ENCODE measurements around the gene UBE2H. TPM values are rescaled to one million over a fixed set of nuclear protein-coding genes. Genes with fewer than 3 reads are reported as not detected.
A peak's percentile ranks its signal among the peaks of the same experiment; 100 is the strongest.
"Not testable (repeated sequence)": the region's sequence is repeated elsewhere in the genome, so short reads cannot be mapped to it uniquely, and the experiment has no call there.

UBE2H gene
- total RNA-seq, 4 donors from 2014 or later: 57.2 to 92.6 (median 85.7) TPM

DNA sequence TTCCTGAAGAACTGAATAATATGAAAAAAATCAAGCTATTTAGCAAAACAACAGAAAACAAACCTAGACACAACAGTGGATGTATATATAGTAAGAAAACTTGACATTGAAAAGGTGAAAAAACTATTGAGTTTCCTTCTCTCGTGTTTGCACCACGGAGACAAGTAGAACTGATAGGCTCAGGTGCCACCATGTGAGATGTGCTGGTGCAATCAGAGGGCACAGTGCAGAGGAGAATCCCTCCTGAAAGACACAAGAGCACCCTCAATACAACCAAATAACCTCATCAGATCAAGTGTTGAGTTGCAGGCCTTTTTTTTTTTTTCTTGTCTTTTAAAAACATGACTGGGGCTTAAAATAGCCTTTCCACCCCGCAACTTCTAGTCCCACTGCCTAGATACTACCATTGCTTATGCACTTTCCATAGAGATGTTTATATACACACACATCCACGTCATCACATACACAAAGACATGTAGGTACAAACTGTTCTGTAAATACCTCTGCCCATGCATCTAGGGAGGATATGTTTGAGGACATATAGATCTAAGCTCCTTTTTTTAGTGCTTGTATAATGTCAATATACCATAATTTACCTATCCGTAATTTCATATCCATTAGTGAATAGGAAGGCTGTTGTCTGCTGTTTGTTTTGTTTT is 54.1 kb downstream of the UBE2H start:
- DNase-seq (ENCODE audit: low spot score) (no peak), ATAC-seq (ENCODE audit: low FRiP score) (no peak)
- TF ChIP-seq, protein P1, sequence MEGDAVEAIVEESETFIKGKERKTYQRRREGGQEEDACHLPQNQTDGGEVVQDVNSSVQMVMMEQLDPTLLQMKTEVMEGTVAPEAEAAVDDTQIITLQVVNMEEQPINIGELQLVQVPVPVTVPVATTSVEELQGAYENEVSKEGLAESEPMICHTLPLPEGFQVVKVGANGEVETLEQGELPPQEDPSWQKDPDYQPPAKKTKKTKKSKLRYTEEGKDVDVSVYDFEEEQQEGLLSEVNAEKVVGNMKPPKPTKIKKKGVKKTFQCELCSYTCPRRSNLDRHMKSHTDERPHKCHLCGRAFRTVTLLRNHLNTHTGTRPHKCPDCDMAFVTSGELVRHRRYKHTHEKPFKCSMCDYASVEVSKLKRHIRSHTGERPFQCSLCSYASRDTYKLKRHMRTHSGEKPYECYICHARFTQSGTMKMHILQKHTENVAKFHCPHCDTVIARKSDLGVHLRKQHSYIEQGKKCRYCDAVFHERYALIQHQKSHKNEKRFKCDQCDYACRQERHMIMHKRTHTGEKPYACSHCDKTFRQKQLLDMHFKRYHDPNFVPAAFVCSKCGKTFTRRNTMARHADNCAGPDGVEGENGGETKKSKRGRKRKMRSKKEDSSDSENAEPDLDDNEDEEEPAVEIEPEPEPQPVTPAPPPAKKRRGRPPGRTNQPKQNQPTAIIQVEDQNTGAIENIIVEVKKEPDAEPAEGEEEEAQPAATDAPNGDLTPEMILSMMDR (IDR thresholded peaks at IDR 0.05): no peak

DNA sequence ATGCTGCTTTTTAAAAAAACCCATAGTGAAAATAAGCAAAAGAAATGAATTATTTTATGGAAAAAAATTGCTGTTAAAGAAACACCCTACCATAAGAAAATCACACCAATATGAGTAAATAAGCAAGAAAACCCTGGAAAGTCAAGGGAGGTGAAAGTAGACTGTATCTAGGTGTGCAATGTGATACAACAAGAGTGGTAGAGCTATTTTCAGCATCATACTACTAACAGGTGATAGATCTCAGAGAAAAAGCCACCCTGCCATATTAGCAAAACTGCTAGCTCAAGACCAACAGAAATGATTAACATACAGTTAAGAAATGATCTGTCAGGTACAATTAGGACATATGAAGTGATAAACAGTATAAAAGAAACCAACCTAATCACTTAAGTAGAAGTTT is 54.8 kb downstream of the UBE2H start:
- DNase-seq (ENCODE audit: low spot score): no peak
- no peak for ATAC-seq (ENCODE audit: low FRiP score)
- TF ChIP-seq, protein P1 (IDR thresholded peaks at IDR 0.05): no peak

DNA sequence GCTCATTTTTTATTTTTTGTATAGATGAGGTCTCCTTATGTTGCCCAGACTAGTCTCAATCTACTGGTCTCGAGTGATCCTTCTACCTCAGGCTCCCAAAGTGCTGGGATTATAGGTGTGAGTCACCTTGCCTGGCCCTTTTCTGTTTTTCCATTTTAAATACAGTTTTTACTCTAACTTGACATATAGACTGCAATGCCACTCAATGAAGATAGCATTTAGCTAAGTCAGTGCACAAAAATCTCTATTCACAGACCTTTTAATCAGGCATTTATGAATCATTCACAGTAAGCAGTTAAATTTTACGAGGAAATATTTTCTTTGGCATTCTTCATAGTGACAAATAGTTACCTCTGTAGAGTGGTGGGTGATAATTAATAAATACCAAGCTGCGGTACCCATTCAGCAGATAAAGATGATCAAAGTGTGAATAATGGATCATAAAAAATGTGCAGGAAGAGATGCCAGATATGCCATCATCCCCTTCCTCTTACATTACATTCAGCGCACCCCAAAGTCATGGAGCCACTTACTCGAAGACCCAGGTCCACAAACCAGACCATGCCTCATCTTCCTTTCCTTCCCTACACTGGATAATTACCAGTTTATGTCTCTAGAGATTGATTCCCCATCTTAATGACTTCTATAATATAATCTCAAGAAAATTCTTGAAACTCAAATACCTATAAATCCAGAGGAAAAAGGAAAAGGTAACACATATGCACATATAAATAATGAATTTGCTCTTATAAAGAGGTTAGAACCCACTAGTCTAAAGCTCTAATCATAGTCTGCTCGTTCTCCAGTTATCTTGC is 56.0 kb downstream of the UBE2H start:
- TF ChIP-seq, protein P1 (IDR thresholded peaks at IDR 0.05): no peak

DNA sequence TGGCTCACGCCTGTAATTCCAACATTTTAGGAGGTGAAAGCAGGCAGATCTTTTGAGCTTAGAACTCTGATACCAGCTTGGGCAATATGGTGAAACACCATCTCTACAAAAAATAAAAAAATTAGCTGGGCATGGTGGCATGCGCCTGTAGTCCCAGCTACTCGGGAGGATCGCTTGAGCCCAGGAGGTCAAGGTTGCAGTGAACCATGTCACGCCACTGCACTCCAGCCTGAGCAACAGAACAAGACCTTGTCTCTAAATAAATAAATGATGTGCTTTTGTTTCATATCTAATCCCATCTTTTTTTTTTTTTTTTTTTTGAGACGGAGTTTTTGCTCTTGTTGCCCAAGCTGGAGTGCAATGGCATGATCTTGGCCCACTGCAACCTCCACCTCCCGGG is 58.6 kb downstream of the UBE2H start:
- not testable (repeated sequence) for ATAC-seq (ENCODE audit: low FRiP score); DNase-seq (ENCODE audit: low spot score)

More for the DNA sequence above, 56.0 kb downstream of the UBE2H start:
- ATAC-seq (ENCODE audit: low FRiP score) (peak; percentile 54), DNase-seq (ENCODE audit: low spot score) (no peak)

DNA sequence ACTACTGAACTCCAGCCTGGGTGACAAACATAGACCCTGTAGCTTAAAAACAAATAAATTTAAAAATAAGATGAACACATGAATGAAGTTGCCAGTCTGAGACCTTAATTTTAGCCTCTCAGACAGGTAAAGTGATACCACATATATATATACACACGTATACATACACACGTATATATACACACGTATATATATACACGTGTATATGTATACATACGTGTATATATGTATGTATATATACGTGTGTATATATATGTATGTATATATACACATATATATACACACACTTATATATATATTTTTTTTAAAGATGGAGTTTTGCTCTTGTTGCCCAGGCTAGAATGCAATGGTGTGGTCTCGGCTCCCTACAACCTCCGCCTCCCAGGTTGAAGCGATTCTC is 62.7 kb downstream of the UBE2H start:
- TF ChIP-seq, protein P1 (IDR thresholded peaks at IDR 0.05): no peak
- ATAC-seq (ENCODE audit: low FRiP score): no peak
- DNase-seq (ENCODE audit: low spot score): no peak

DNA sequence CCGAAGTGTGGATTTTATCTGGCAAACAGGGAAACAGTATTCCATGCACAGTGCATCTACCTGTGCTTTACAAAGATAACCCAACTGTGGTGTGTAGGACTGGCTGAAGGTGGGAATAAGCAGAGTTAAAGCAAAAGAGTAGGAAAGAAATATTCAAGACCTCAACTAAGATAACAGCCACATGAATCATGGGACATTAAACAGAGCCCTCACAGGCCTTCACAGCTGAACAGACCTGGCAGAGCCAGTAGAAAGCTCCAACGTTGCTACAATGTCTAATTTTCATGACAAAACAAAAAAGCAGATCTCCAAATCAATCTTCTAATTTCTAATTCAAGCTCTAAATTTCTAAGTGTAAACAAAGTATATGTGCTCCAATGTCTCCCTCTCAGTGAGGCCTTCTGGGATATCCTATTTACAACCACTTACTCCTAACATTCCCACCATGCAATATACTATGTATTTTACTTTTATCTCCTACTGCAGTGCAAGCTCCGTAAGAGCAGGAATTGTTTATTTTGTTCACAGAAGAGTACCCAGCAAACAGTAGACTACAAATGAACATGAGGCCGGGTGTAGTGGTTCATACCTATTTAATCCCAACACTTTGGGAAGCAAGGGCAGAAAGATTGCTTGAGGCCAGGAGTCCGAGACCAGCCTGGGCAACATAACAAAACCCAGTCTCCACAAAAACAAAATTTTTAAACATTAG is 63.5 kb downstream of the UBE2H start:
- no peak for ATAC-seq (ENCODE audit: low FRiP score)
- TF ChIP-seq, protein P1 (IDR thresholded peaks at IDR 0.05): no peak

DNA sequence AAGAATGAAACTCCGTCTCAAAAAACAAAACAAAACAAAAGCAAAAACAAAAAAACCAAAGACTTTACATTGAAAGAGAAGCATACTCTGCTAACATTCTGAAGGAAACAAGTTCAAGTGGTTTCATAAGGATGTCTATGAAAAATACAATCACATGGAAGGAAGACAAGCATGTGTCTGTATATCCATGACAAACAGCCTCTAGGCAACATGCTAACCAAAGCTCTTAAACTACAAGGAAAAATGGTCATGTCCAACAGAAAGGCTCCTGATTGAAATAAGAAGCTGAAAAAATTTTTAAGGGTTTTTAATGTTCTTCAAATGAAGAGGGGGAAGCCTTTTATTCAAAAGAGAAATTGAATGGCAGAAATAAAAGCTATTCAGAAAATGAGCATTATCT is 64.9 kb downstream of the UBE2H start:
- DNase-seq (ENCODE audit: low spot score) (no peak), ATAC-seq (ENCODE audit: low FRiP score) (no peak)

More for the DNA sequence above, 63.5 kb downstream of the UBE2H start:
- no peak for DNase-seq (ENCODE audit: low spot score)

More for the DNA sequence above, 64.9 kb downstream of the UBE2H start:
- TF ChIP-seq, protein P1 (IDR thresholded peaks at IDR 0.05): no peak

Data from omental fat pad (tissue), 4 donors.